Caco-2 (cell line): ENCODE data around the gene EOGT. TPM values are rescaled to one million over a fixed set of nuclear protein-coding genes. Genes with fewer than 3 reads are reported as not detected.

Experiments used
- BruUV-seq: library from RNA; stranded (reverse); fragments of 400-500 nt; replicated peaks from 2 replicates; lab custom pipeline; 2021; lab: Mats Ljungman, UMichigan
- CTCF ChIA-PET: fragments of 300-600 bp; sonication (Branson Sonifier 250); formaldehyde crosslinking; loops from one replicate; lab custom pipeline; 2022; ENCODE audit warnings: antibody characterized with exemption; lab: Charles Lee
- POLR2A ChIA-PET: fragments of 300-600 bp; sonication (Branson Sonifier 250); formaldehyde crosslinking; loops from one replicate; lab custom pipeline; 2022; ENCODE audit warnings: antibody characterized with exemption; lab: Charles Lee
- DNase-seq, 2 experiments: peaks; one replicate each; pipeline versions ENCODE4 v3.0.0 to v3.0.0-alpha.2; 2020 to 2022
- H3K27me3 ChIP-seq: replicated peaks from 2 replicates; pipeline ENCODE4 v1.6.0; 2011; ENCODE audit warnings: low read length; ENCODE audit not compliant: control insufficient read depth, insufficient read depth
- H3K36me3 ChIP-seq: 2 replicates; pipeline ENCODE4 v1.5.1; 2011; ENCODE audit warnings: low read length; ENCODE audit not compliant: control insufficient read depth, insufficient read depth
- H3K4me1 ChIP-seq: fragments of 250-450 bp; sonication (Bioruptor Pico); 2 replicates; pipeline ENCODE4 v1.5.1; 2020; ENCODE audit warnings: mild to moderate bottlenecking
- H3K4me3 ChIP-seq: 2 replicates; pipeline ENCODE4 v1.5.1; 2011; ENCODE audit warnings: low read depth, mild to moderate bottlenecking, control low read depth, low read length
- H3K9me3 ChIP-seq: fragments of 250-450 bp; sonication (Bioruptor Pico); 2 replicates; pipeline ENCODE4 v1.5.1; 2020; ENCODE audit warnings: mild to moderate bottlenecking, moderate library complexity
- H3K27ac Mint-ChIP-seq: one replicate; pipeline ENCODE4 v1.8.0; 2022; ENCODE audit warnings: mixed read lengths; ENCODE audit not compliant: unreplicated experiment
- H3K27me3 Mint-ChIP-seq: one replicate; pipeline ENCODE4 v1.8.0; 2022; ENCODE audit warnings: mixed read lengths; ENCODE audit not compliant: insufficient read depth, unreplicated experiment
- H3K36me3 Mint-ChIP-seq: one replicate; pipeline ENCODE4 v1.8.0; 2022; ENCODE audit warnings: mild to moderate bottlenecking, mixed read lengths; ENCODE audit not compliant: insufficient read depth, unreplicated experiment
- H3K4me1 Mint-ChIP-seq: one replicate; pipeline ENCODE4 v1.8.0; 2022; ENCODE audit warnings: low read depth, mixed read lengths; ENCODE audit not compliant: unreplicated experiment
- H3K4me3 Mint-ChIP-seq: one replicate; pipeline ENCODE4 v1.8.0; 2022; ENCODE audit warnings: mild to moderate bottlenecking, moderate library complexity, mixed read lengths; ENCODE audit not compliant: unreplicated experiment
- H3K9me3 Mint-ChIP-seq: one replicate; pipeline ENCODE4 v1.8.0; 2022; ENCODE audit warnings: mixed read lengths; ENCODE audit not compliant: unreplicated experiment
- CTCF ChIP-seq, 2 experiments: fragments of 200-600 bp in 1 of 2; IDR thresholded peaks; 1 replicate in 1 of 2; 2 replicates in 1 of 2; pipeline versions ENCODE4 v1.5.1 to v1.8.0; 2011 to 2022; ENCODE audit warnings: antibody characterized with exemption in 1 of 2, control low read depth in 1 of 2, inconsistent platforms in 1 of 2, low read depth in 1 of 2, low read length in 1 of 2, mild to moderate bottlenecking in 1 of 2, moderate library complexity in 1 of 2; ENCODE audit not compliant: insufficient read depth in 1 of 2, severe bottlenecking in 1 of 2, unreplicated experiment in 1 of 2
- intact Hi-C: fragments of 100-400 bp; cut with micrococcal nuclease; formaldehyde crosslinking; loops from one replicate; pipeline ENCODE4 v1.10.0; 2022; ENCODE audit not compliant: unreplicated experiment
- total RNA-seq: library from RNA; stranded (reverse); gene quantifications from 2 replicates; pipeline ENCODE4 v1.2.3, GENCODE V29; 2022

The EOGT gene
- total RNA-seq, 1 experiment from 2014 or later, result 16.1 TPM

DNA sequence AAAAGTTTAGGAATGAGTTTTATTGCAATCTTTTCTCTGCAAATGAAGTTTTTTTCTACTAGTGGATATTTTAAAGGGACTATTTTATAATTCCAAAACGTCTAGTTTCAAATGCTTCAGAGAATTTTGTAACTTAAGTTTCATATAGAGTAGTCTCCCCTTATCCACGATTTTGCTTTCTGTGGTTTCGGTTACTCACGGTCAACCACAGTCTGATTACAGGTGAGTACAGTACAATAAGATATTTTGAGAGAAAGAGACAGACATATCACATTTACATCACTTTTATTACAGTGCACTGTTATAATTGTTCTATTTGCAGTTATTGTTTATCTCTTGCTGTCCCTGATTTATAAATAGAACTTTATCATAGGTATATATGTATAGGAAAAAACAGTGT is 7.4 kb upstream of the EOGT start:
- intact Hi-C loops, result no loop called here

GRCh38 chr3:69020424-69020823 is 6.9 kb upstream of the EOGT start:
- CTCF ChIA-PET, result no interaction called here
- H3K9me3 Mint-ChIP-seq, result no peaks in the 10 kb centered on the region
- peaks cover 1% of the 10 kb centered on the region; the same call in 1 of the 2 replicates for H3K36me3 ChIP-seq

More for the DNA sequence above, 7.4 kb upstream of the EOGT start:
- H3K4me3 Mint-ChIP-seq, result no peak overlapping the region
- no peaks in the 10 kb centered on the region for H3K27me3 ChIP-seq
- no peaks in the 10 kb centered on the region for H3K4me1 Mint-ChIP-seq
- no peaks in the 10 kb centered on the region for H3K27me3 Mint-ChIP-seq
- no peak for TF ChIP-seq CTCF (IDR thresholded peaks at IDR 0.05; ENCODE audit: insufficient read depth in 1 of 2, low read depth in 1 of 2, low read length in 1 of 2, severe bottlenecking in 1 of 2, unreplicated experiment in 1 of 2)
- no TSS peak for BruUV-seq
- no peak for DNase-seq
- H3K27ac Mint-ChIP-seq, result no peak overlapping the region
- H3K9me3 Mint-ChIP-seq, result no peaks in the 10 kb centered on the region
- no peaks in the 10 kb centered on the region for H3K9me3 ChIP-seq
- H3K36me3 Mint-ChIP-seq, result peaks cover 29% of the 10 kb centered on the region
- peaks cover 1% of the 10 kb centered on the region; the same call in 1 of the 2 replicates for H3K36me3 ChIP-seq
- no peak overlapping the region for H3K4me3 ChIP-seq
- POLR2A ChIA-PET, result no interaction called here
- H3K4me1 ChIP-seq, result no peaks in the 10 kb centered on the region
- CTCF ChIA-PET, result no interaction called here

GRCh38 chr3:69016901-69017300 is 3.4 kb upstream of the EOGT start:
- CTCF ChIA-PET, result no interaction called here
- 0 out of 2 replicates have a peak, but pooled peaks cover 6% of the 10 kb centered on the region for H3K4me1 ChIP-seq
- intact Hi-C loops, result no loop called here
- DNase-seq, result no peak
- no peaks in the 10 kb centered on the region for H3K9me3 Mint-ChIP-seq
- H3K27me3 Mint-ChIP-seq, result no peaks in the 10 kb centered on the region
- POLR2A ChIA-PET, result no interaction called here
- no peaks in the 10 kb centered on the region for H3K36me3 ChIP-seq
- no peak overlapping the region for H3K4me3 ChIP-seq
- H3K27me3 ChIP-seq, result no peaks in the 10 kb centered on the region
- no peak overlapping the region for H3K4me3 Mint-ChIP-seq
- no TSS peak for BruUV-seq
- no peaks in the 10 kb centered on the region for H3K9me3 ChIP-seq
- no peak for TF ChIP-seq CTCF (IDR thresholded peaks at IDR 0.05; ENCODE audit: insufficient read depth in 1 of 2, low read depth in 1 of 2, low read length in 1 of 2, severe bottlenecking in 1 of 2, unreplicated experiment in 1 of 2)
- H3K36me3 Mint-ChIP-seq, result peaks cover 12% of the 10 kb centered on the region
- no peaks in the 10 kb centered on the region for H3K4me1 Mint-ChIP-seq
- H3K27ac Mint-ChIP-seq, result no peak overlapping the region

More at GRCh38 chr3:69020424-69020823, 6.9 kb upstream of the EOGT start:
- Mint-ChIP-seq H3K27ac (no peak overlapping the region), H3K4me3 (no peak overlapping the region), H3K27me3 (no peaks in the 10 kb centered on the region), H3K36me3 (peaks cover 26% of the 10 kb centered on the region), H3K4me1 (no peaks in the 10 kb centered on the region)
- TF ChIP-seq CTCF (IDR thresholded peaks at IDR 0.05; ENCODE audit: insufficient read depth in 1 of 2, low read depth in 1 of 2, low read length in 1 of 2, severe bottlenecking in 1 of 2, unreplicated experiment in 1 of 2), result peak; percentile 33 to 45
- BruUV-seq, result no TSS peak
- H3K4me1 ChIP-seq, result no peaks in the 10 kb centered on the region
- intact Hi-C loops, result no loop called here
- H3K4me3 ChIP-seq, result no peak overlapping the region
- no peaks in the 10 kb centered on the region for H3K27me3 ChIP-seq
- H3K9me3 ChIP-seq, result no peaks in the 10 kb centered on the region
- DNase-seq, result no peak
- POLR2A ChIA-PET, result no interaction called here
